Activated T-cell treated with anti-CD3 and anti-CD28 coated beads, Interleukin-2, amount 50 U/mL, for 4 hours (primary cell): ENCODE measurements around the gene ALOX12. TPM values are rescaled to one million over a fixed set of nuclear protein-coding genes. Genes with fewer than 3 reads are reported as not detected.
"Not testable (repeated sequence)": the region's sequence is repeated elsewhere in the genome, so short reads cannot be mapped to it uniquely, and the experiment has no call there.

Experiments used
- ATAC-seq, 2 donors: fragments of 200-7000 bp; cut with Tn5 transposase; one replicate each; pipeline ENCODE4 v1.10.0; 2021
- DNase-seq: peaks from one replicate; pipeline ENCODE4 v3.0.0-alpha.2; 2020
- H3K27me3 Mint-ChIP-seq: one replicate; pipeline ENCODE4 v1.8.0; 2021; ENCODE audit warnings: low read depth, mixed read lengths
- H3K36me3 Mint-ChIP-seq: one replicate; pipeline ENCODE4 v1.8.0; 2022; ENCODE audit warnings: mixed read lengths; ENCODE audit not compliant: insufficient read depth
- H3K4me1 Mint-ChIP-seq: one replicate; pipeline ENCODE4 v1.8.0; 2021; ENCODE audit warnings: low read depth, mixed read lengths
- H3K4me3 Mint-ChIP-seq: one replicate; pipeline ENCODE4 v1.8.0; 2021; ENCODE audit warnings: mild to moderate bottlenecking, moderate library complexity, mixed read lengths
- H3K9me3 Mint-ChIP-seq: one replicate; pipeline ENCODE4 v1.8.0; 2021; ENCODE audit warnings: mixed read lengths
- total RNA-seq, 3 donors: library from RNA; stranded (reverse); gene quantifications; one replicate each; pipeline ENCODE4 v1.2.1, GENCODE V29; 2021

The ALOX12 gene
- total RNA-seq, 3 donors from 2014 or later, result not detected

DNA sequence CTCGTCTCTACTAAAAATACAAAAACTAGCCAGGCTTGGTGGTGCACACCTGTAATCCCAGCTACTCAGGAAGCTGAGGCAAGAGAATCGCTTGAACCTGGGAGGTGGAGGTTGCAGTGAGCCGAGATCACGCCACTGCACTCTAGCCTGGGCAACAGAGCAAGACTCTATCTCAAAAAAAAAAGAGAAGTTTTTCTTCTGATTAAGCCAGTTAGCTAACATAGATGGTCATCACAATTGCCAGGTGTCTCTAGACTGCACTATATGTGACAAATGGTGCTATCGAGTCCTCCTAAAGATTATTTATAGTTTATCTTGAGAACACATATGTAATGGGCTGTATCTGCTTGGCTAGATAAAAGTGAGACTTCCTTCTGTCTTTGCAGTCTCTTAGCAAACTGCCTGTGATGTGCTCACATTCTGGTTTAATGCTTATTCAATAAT lies 2.2 kb upstream of the ALOX12 start:
- not testable (repeated sequence) for DNase-seq, H3K27me3 Mint-ChIP-seq, H3K9me3 Mint-ChIP-seq, H3K4me3 Mint-ChIP-seq, H3K4me1 Mint-ChIP-seq, ATAC-seq, H3K36me3 Mint-ChIP-seq

DNA sequence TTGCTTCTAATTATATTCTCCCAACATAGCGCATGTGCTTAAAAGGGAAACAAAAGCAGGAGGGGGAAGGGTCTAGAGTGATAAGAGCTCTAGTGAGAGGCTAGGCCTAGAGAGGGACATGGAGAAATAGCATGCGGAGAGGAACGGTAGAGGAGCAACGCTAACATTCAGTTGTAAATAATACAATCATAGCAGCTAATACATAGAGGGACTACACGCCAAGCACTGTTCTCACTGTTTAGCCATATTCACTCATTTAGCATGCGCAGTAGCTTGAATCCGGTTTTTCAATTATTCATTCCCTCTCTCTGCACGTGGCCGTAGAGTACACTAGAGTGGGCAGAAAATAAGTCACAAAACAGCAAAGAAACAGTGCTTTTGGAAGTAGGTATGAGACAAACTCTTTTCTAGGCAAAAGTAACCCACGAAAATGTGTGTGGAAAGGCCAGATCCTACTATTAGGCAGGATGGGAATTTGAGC lies 1.7 kb upstream of the ALOX12 start:
- peaks cover 9% of the 10 kb centered on the region for H3K36me3 Mint-ChIP-seq
- no peaks in the 10 kb centered on the region for H3K9me3 Mint-ChIP-seq
- no peak overlapping the region for H3K4me3 Mint-ChIP-seq
- H3K27me3 Mint-ChIP-seq, result no peaks in the 10 kb centered on the region
- peaks cover 3% of the 10 kb centered on the region for H3K4me1 Mint-ChIP-seq
- DNase-seq, result no peak
- ATAC-seq, result no peak

DNA sequence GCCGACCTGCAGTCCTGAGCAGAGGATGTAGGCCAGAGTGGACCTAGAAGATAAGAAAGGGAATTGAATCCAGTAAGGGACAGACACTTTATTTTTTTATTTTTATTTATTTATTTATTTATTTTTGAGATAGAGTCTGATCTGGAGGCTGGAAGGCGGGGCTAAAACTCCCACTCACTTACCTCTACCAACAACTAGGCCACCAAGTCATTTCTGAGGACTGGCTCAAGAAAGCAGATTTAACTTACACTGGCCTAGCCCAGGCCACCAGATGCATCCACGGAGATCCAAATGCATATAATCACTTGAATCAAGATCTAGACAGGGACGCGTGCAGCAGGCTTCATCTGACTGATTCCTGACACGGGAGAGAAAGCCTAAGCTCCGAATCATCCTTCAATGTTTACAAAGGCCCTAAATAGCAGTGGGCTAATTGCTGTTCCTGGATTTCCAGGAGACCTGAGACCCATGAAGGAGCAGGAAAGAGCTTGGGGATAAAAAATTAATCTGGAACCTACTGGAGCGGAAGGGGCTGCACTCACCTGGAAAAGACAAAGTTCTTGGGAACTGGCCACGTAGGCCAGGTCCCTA lies 1.1 kb upstream of the ALOX12 start:
- Mint-ChIP-seq H3K9me3 (no peaks in the 10 kb centered on the region), H3K4me3 (no peak overlapping the region), H3K4me1 (peaks cover 3% of the 10 kb centered on the region), H3K27me3 (no peaks in the 10 kb centered on the region), H3K36me3 (peaks cover 10% of the 10 kb centered on the region)
- ATAC-seq, result no peak
- no peak for DNase-seq

DNA sequence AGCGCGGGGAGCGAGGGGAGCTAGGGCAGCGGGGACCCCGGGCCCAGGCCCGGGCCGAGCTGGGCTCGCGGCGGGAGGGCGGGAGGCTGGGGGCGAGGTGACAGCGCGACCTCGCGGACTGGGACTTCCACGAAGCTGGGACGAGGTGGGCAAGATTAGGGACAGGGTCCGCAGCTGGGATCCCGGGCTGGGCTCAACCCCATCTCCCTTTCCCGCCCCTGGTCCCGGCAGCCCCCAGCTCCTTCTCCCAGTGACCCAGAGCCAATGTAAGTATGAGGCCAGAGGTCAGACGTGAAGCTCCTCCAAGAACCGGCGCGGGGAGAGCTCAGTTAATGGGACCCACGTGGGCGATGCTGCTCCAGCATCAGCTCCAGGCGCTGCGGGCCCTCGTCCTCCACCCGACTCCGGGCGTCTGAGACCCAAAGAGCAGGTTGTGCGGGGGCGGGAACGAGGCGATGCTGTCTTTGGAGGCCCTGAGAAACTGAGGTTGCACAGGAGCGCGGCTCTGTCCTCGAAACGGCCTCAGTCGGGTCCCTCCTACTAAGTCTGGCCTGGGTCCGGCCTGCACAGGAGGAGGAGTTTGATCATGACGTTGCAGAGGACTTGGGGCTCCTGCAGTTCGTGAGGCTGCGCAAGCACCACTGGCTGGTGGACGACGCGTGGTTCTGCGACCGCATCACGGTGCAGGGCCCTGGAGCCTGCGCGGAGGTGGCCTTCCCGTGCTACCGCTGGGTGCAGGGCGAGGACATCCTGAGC lies 585 bp downstream of the ALOX12 start:
- H3K27me3 Mint-ChIP-seq, result no peaks in the 10 kb centered on the region
- peaks cover 22% of the 10 kb centered on the region for H3K36me3 Mint-ChIP-seq
- peaks cover 3% of the 10 kb centered on the region for H3K4me1 Mint-ChIP-seq
- no peaks in the 10 kb centered on the region for H3K9me3 Mint-ChIP-seq
- DNase-seq, result no peak
- no peak overlapping the region for H3K4me3 Mint-ChIP-seq
- no peak for ATAC-seq

DNA sequence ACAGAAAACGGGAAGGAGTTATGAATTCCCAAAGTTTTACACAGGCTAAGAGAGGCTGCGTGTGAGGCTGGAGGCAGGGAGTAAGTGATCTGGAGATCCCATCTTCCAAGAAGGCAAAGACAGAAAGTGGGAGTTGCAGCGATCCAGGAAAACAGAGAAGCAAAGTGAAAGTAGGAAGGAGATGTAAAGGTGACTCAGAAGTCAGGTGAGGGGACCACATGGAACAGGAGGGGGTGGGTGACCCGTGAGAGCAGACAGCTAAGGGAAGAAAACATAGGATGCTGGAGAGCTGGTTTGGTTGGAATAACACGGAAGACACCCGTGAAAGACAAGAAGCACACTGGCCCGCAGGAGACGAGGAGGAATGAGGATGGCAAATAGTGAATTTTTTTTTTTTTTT lies 1.3 kb downstream of the ALOX12 start:
- DNase-seq (no peak), ATAC-seq (no peak)
- H3K27me3 Mint-ChIP-seq, result no peaks in the 10 kb centered on the region
- no peak overlapping the region for H3K4me3 Mint-ChIP-seq
- H3K4me1 Mint-ChIP-seq, result peaks cover 4% of the 10 kb centered on the region
- H3K9me3 Mint-ChIP-seq, result no peaks in the 10 kb centered on the region
- H3K36me3 Mint-ChIP-seq, result peaks cover 26% of the 10 kb centered on the region

DNA sequence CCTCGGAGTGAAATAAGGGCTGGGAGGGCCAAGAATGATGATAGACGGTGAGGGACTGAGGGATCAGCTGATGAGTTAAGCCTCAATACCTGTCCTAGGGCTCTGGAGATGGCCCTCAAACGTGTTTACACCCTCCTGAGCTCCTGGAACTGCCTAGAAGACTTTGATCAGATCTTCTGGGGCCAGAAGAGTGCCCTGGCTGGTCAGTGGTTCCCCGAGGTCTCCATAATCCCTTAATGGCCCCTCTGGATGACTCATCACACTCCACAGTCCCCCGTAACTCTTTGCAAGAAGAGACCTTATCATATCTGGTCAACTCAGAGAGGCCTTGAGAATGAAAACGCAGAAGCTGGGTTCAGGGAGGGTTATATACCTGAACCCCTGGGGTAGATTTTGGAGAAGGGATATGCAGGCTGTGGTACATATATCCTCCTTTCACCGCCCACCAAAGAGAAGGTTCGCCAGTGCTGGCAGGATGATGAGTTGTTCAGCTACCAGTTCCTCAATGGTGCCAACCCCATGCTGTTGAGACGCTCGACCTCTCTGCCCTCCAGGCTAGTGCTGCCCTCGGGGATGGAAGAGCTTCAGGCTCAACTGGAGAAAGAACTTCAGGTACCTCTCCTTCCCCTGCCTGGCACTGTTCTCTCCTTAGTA lies 3.1 kb downstream of the ALOX12 start:
- Mint-ChIP-seq H3K9me3 (no peaks in the 10 kb centered on the region), H3K4me3 (no peak overlapping the region), H3K36me3 (peaks cover 31% of the 10 kb centered on the region), H3K4me1 (peaks cover 5% of the 10 kb centered on the region), H3K27me3 (no peaks in the 10 kb centered on the region)
- ATAC-seq, result no peak
- no peak for DNase-seq

DNA sequence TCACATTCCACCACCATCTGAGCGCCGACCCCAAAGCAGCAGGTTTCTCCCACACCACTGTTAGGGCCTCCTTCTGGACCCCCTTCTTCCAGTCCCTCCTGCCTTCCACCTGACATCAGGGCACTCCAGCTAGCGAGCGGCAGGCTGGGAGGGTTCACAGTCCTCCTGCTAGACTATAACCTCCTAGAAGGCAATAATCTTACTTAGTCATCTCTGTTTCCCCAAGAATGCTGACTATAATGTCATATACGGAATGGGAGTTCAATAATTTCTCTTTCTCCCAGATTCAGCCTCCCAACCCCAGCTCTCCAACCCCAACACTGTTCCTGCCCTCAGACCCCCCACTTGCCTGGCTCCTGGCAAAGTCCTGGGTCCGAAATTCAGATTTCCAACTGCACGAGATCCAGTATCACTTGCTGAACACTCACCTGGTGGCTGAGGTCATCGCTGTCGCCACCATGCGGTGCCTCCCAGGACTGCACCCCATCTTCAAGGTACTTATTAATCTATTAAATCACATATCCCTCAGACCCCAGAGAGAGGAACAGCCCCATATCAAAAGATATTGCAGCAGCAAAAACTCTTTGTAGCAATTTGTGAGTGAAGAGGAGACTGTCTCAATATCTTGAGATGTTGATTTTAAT lies 5.6 kb downstream of the ALOX12 start:
- H3K4me1 Mint-ChIP-seq, result peaks cover 10% of the 10 kb centered on the region

DNA sequence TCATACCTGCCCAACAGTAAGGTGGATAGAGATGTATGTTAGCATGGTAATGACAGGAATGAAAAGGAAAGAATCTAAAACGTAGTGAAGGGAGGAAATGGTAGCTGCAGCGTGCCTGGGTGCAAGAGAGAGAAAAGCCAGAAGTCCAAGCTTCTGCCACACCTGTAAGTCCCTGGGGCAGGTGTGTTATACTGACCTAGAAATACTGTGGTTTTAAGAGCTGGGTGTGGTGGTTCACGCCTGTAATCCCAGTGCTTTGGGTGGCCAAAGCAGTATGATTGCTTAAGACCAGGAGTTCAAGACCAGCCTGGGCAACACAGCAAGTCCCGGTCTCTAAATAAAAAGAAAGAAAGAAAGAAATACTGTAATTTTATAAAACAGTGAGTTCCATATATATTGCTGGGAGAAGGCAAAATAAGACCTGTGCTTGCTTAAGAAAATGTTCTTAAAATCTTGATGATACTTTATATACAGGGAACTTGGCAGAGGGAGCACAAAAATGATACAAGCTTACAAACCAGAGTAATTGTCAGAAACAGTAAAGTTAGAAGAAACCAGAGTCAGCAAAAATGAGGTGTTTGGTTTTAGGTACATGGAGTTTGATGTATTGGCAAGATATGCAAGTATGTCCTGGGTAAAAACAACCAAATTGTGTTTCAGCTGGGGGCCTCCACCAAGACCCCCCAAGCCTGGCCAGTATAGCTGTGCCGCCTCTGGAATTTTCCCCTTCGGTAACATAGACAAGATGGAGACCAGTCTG lies 6.6 kb downstream of the ALOX12 start:
- no peak for DNase-seq
- no peak for ATAC-seq
- Mint-ChIP-seq H3K27me3 (no peaks in the 10 kb centered on the region), H3K4me3 (no peak overlapping the region), H3K4me1 (peaks cover 12% of the 10 kb centered on the region), H3K36me3 (peaks cover 31% of the 10 kb centered on the region), H3K9me3 (no peaks in the 10 kb centered on the region)

More for the DNA sequence above, 5.6 kb downstream of the ALOX12 start:
- ATAC-seq (no peak), DNase-seq (peak; percentile 46)
- H3K4me3 Mint-ChIP-seq, result no peak overlapping the region
- peaks cover 31% of the 10 kb centered on the region for H3K36me3 Mint-ChIP-seq
- H3K9me3 Mint-ChIP-seq, result no peaks in the 10 kb centered on the region
- H3K27me3 Mint-ChIP-seq, result no peaks in the 10 kb centered on the region

DNA sequence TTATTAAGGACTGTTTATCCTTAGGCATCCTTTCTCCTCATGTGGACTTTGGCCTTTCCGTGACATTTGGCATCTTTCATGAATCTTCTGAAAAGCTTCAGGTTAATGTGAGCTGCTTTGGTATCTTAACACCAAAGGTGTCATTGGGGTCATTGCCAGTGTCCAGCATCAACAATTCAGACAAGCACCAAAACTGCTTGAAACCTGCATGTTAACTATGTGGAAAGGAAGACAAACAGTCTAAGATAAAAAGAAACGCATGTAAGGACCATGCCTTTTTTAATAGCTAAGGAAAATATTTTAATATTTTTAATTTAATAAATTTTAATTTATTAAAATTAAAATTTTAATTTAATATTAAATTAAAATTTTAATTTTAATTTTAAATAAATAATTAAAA lies 7.9 kb downstream of the ALOX12 start:
- DNase-seq (no peak), ATAC-seq (no peak)
- peaks cover 30% of the 10 kb centered on the region for H3K36me3 Mint-ChIP-seq
- no peaks in the 10 kb centered on the region for H3K27me3 Mint-ChIP-seq
- H3K9me3 Mint-ChIP-seq, result no peaks in the 10 kb centered on the region
- H3K4me3 Mint-ChIP-seq, result no peak overlapping the region
- peaks cover 16% of the 10 kb centered on the region for H3K4me1 Mint-ChIP-seq

DNA sequence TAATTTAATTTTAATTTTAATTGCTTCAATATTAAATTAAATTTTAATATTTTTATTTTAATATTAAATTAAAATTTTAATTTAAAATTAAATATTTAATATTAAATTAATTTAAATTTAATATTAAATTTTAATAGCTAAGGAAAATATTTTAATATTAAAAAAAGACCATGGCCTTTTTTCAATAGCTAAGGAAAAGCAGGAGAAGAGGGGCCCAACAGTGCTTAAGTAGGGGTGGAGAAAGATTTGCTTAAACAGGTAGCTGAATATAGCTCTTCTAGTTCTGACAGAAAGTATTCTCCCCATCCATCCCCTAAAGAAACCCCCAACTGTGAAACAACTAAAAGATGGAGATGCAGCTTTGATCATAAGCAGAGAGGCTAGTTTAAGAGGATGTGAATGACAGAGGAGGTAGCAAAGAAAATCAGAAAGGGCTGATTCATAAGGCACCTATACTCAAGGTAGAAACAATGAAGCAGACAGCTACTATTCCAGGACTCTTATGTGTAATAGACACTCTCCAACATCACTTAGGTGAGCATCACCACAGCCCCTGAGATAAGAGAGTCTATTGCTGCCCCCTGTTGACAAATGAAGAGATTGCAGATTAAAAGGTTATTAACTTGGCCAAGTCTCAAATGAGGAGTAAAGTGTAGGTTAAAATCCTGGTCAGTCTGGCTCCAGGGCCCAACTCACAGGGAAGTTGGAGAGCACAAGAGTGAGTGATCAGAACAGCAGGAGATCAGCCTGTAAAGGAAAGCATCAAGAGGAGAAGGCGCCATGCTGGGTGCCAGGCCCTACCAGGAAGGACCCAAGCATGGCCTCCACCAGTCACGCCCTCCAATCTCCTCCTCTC lies 8.8 kb downstream of the ALOX12 start:
- Mint-ChIP-seq H3K27me3 (no peaks in the 10 kb centered on the region), H3K4me1 (peaks cover 22% of the 10 kb centered on the region), H3K4me3 (no peak overlapping the region), H3K9me3 (no peaks in the 10 kb centered on the region), H3K36me3 (peaks cover 30% of the 10 kb centered on the region)
- ATAC-seq, result peak; percentile 89 to 91
- no peak for DNase-seq

DNA sequence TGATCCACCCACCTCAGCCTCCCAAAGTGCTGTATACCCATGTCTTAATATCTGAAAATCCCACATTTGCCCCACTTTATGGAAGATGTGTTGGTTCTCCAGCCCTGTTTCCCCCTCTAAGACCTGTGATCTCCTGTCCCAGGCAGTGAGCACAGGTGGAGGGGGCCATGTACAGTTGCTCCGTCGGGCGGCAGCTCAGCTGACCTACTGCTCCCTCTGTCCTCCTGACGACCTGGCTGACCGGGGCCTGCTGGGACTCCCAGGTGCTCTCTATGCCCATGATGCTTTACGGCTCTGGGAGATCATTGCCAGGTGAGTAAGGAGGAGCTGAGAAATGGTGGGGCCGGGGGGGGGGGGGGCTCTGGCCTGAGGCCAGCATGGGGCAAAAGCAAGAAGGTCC lies 9.9 kb downstream of the ALOX12 start:
- Mint-ChIP-seq H3K4me1 (peaks cover 33% of the 10 kb centered on the region), H3K27me3 (no peaks in the 10 kb centered on the region), H3K36me3 (peaks cover 22% of the 10 kb centered on the region), H3K9me3 (no peaks in the 10 kb centered on the region), H3K4me3 (no peak overlapping the region)
- DNase-seq, result no peak
- no peak for ATAC-seq

DNA sequence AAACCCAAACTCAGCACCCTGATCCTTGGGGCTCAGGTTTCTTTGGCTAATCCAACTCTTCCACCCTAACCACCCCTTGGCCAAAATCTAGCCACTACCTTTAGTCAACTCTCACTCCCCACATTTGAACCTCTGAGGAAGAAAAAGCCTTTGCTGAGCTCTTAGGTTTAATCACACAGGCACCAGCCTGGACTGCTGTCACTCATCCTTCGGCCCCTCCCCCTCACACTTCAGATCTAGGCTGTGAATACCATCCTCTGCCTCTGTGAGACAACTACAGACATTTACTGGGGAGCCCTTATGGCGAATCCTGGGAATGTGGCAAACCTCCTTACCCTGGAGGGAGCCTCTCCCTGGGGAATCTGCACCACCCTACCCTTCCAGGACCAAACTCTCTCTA lies 11.3 kb downstream of the ALOX12 start:
- no peak overlapping the region for H3K4me3 Mint-ChIP-seq
- peaks cover 44% of the 10 kb centered on the region for H3K4me1 Mint-ChIP-seq
- peaks cover 12% of the 10 kb centered on the region for H3K36me3 Mint-ChIP-seq
- ATAC-seq (no peak), DNase-seq (no peak)
- H3K9me3 Mint-ChIP-seq, result no peaks in the 10 kb centered on the region
- no peaks in the 10 kb centered on the region for H3K27me3 Mint-ChIP-seq

DNA sequence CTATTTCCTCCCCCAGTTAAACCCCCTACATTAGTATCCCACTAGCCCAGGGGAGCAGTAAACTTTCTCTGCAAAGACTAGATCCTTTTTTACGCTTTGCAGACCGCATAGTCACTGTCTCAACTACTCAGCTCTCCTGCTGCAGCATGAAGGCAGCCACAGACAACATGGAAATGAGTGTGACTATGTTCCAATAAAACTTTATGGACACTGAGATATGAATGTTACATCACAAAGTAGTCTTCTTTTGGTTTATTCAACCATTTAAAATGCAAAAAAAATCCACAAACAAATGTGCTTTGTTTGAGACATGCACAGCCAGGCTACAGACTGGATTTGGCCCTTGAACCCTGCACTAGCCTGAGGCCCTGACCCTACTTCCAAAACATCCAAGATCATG lies 14.7 kb downstream of the ALOX12 start:
- no peaks in the 10 kb centered on the region for H3K9me3 Mint-ChIP-seq
- H3K27me3 Mint-ChIP-seq, result no peaks in the 10 kb centered on the region
- H3K4me3 Mint-ChIP-seq, result peak overlapping the region; percentile 97
- peaks cover 45% of the 10 kb centered on the region for H3K4me1 Mint-ChIP-seq
- ATAC-seq, result no peak
- no peak for DNase-seq
- H3K36me3 Mint-ChIP-seq, result peaks cover 13% of the 10 kb centered on the region
